ENCODE results near the gene MYL5.

- no peak for TF ChIP-seq SUZ12 (IDR thresholded peaks at IDR 0.05; ENCODE audit: extremely low read depth, insufficient read depth, insufficient read length)
- TF ChIP-seq YY1 (IDR thresholded peaks at IDR 0.05; ENCODE audit: insufficient read depth, insufficient read length) = no peak
Measured at GRCh38 chr4:714087-714486, 39.7 kb downstream of the MYL5 start.
